Stomach (tissue), 4 donors: ENCODE measurements around the gene LARGE1.

Source experiments
- CTCF ChIP-seq, 7 experiments: fragments of 450-650 bp in 4 of 7; fragments of 200-600 bp in 3 of 7; sonication (generic) in 3 of 7; IDR thresholded peaks; one replicate each; pipeline ENCODE4 v1.5.1; 2016 to 2019; ENCODE audit warnings: antibody characterized with exemption in 7 of 7, control low read depth in 2 of 7, mild to moderate bottlenecking in 1 of 7
- POLR2A ChIP-seq, 4 donors: fragments of 450-650 bp; IDR thresholded peaks; one replicate each; pipeline ENCODE4 v1.6.1; 2016; ENCODE audit warnings: antibody characterized with exemption in 4 of 4, control low read depth in 2 of 4, mild to moderate bottlenecking in 1 of 4, moderate library complexity in 1 of 4
- POLR2AphosphoS5 ChIP-seq, 3 donors: sonication (generic); formaldehyde crosslinking; IDR thresholded peaks; one replicate each; pipeline ENCODE4 v1.6.1; 2016; ENCODE audit warnings: antibody characterized with exemption in 3 of 3

- TF ChIP-seq CTCF (IDR thresholded peaks at IDR 0.05) = no peak
- TF ChIP-seq POLR2AphosphoS5 (IDR thresholded peaks at IDR 0.05) = no peak
- TF ChIP-seq POLR2A (IDR thresholded peaks at IDR 0.05) = no peak
Measured at GRCh38 chr22:33756508-33756949, 163.7 kb downstream of the LARGE1 start.
